Endothelial cell of umbilical vein (primary cell): ENCODE data around the gene CELF1. TPM values are rescaled to one million over a fixed set of nuclear protein-coding genes. Genes with fewer than 3 reads are reported as not detected.

ENCODE experiments used
- BruUV-seq: library from RNA; stranded (reverse); fragments of 400-500 nt; replicated peaks from 2 replicates; lab custom pipeline; 2021; lab: Mats Ljungman, UMichigan
- CTCF ChIA-PET: fragments of 300-600, 350-600 bp; sonication (Branson Sonifier 250); formaldehyde crosslinking; loops from one replicate; lab custom pipeline; 2021; ENCODE audit warnings: antibody characterized with exemption, inconsistent platforms; lab: Charles Lee
- POLR2A ChIA-PET: fragments of 300-600, 350-600 bp; sonication (Branson Sonifier 250); formaldehyde crosslinking; loops from one replicate; lab custom pipeline; 2021; ENCODE audit warnings: antibody characterized with exemption, inconsistent platforms; lab: Charles Lee
- DNase-seq: peaks from one replicate; pipeline ENCODE4 v3.0.0-alpha.2; 2011; ENCODE audit warnings: low read depth, low spot score
- FAIRE-seq: peaks from 2 replicates; lab custom pipeline; 2011; peaks lifted over from hg19 to GRCh38; lab: Jason Lieb, UNC
- H2AFZ ChIP-seq: 2 replicates; pipeline ENCODE4 v1.6.0; 2012; ENCODE audit warnings: low read depth, low read length, control low read depth, inconsistent platforms
- H3K27ac ChIP-seq: 2 replicates; pipeline ENCODE4 v1.5.1; 2011; ENCODE audit warnings: low read depth, mild to moderate bottlenecking, control low read depth, low read length, moderate library complexity; ENCODE audit not compliant: insufficient read depth
- H3K27me3 ChIP-seq, 2 experiments: 2 replicates each; pipeline versions ENCODE4 v1.6.0 to v1.6.1; 2011; ENCODE audit warnings: low read length in 2 of 2, mixed read lengths in 1 of 2; ENCODE audit not compliant: control insufficient read depth in 2 of 2, insufficient read depth in 2 of 2
- H3K36me3 ChIP-seq, 2 experiments: 2 replicates in 1 of 2; 3 replicates in 1 of 2; pipeline ENCODE4 v1.5.1; 2011; ENCODE audit warnings: low read length in 2 of 2, mild to moderate bottlenecking in 1 of 2, moderate library complexity in 1 of 2; ENCODE audit not compliant: control insufficient read depth in 2 of 2, insufficient read depth in 2 of 2; ENCODE audit errors: extremely low read depth in 1 of 2
- H3K4me1 ChIP-seq: 3 replicates; pipeline ENCODE4 v1.5.1; 2011; ENCODE audit warnings: mild to moderate bottlenecking, low read length; ENCODE audit not compliant: control insufficient read depth, insufficient read depth; ENCODE audit errors: extremely low read depth
- H3K4me2 ChIP-seq: 2 replicates; pipeline ENCODE4 v1.6.1; 2011; ENCODE audit warnings: low read length, control low read depth, mixed read lengths; ENCODE audit not compliant: insufficient read depth
- H3K4me3 ChIP-seq, 3 experiments: fragments of 200-600 bp in 1 of 3; sonication (generic), shearing (Covaris generic) in 1 of 3; replicated peaks in 1 of 3; 2 replicates each; pipeline ENCODE4 v1.5.1; 2011 to 2016; ENCODE audit warnings: control low read depth in 3 of 3, low read length in 3 of 3, mild to moderate bottlenecking in 2 of 3, inconsistent platforms in 1 of 3, low read depth in 1 of 3, moderate library complexity in 1 of 3; ENCODE audit not compliant: insufficient read depth in 1 of 3
- H3K79me2 ChIP-seq: 2 replicates; pipeline ENCODE4 v1.6.0; 2012; ENCODE audit warnings: low read length, inconsistent platforms; ENCODE audit not compliant: control insufficient read depth, insufficient read depth
- H3K9ac ChIP-seq: replicated peaks from 2 replicates; pipeline ENCODE3; 2011; ENCODE audit warnings: low read length, control low read depth; ENCODE audit not compliant: insufficient read depth; ENCODE audit errors: extremely low read depth
- H3K9me1 ChIP-seq: replicated peaks from 3 replicates; pipeline ENCODE4 v1.6.0; 2011; ENCODE audit warnings: mild to moderate bottlenecking, low read length; ENCODE audit not compliant: control insufficient read depth, insufficient read depth; ENCODE audit errors: extremely low read depth
- H3K9me3 ChIP-seq: replicated peaks from 2 replicates; pipeline ENCODE4 v1.5.1; 2012; ENCODE audit warnings: low read length, inconsistent platforms; ENCODE audit not compliant: control insufficient read depth, insufficient read depth
- H4K20me1 ChIP-seq: replicated peaks from 2 replicates; pipeline ENCODE3; 2011; ENCODE audit warnings: mild to moderate bottlenecking, low read length; ENCODE audit not compliant: control insufficient read depth, insufficient read depth; ENCODE audit errors: extremely low read depth
- CTCF ChIP-seq, 2 donors: IDR thresholded peaks; 1 replicate in 1 of 2; 2 replicates in 1 of 2; pipeline ENCODE4 v1.5.1; 2011; ENCODE audit warnings: low read length in 2 of 2, mild to moderate bottlenecking in 2 of 2, moderate library complexity in 2 of 2, control low read depth in 1 of 2, inconsistent platforms in 1 of 2, low read depth in 1 of 2; ENCODE audit not compliant: insufficient read depth in 1 of 2; ENCODE audit errors: extremely low read depth in 1 of 2
- EZH2 ChIP-seq: IDR thresholded peaks from 2 replicates; pipeline ENCODE4 v1.6.1; 2012; ENCODE audit warnings: borderline replicate concordance, low read depth, mild to moderate bottlenecking, moderate library complexity, low read length, inconsistent platforms; ENCODE audit not compliant: severe bottlenecking
- FOS ChIP-seq: IDR thresholded peaks from 2 replicates; pipeline ENCODE4 v1.6.1; 2011; ENCODE audit warnings: mild to moderate bottlenecking, low read length, moderate library complexity, borderline replicate concordance; ENCODE audit not compliant: insufficient read depth
- GATA2 ChIP-seq: IDR thresholded peaks from 2 replicates; pipeline ENCODE4 v1.7.0; 2011; ENCODE audit warnings: low read depth, mild to moderate bottlenecking, moderate library complexity, mixed read lengths, low read length; ENCODE audit not compliant: insufficient read length, insufficient read depth
- JUN ChIP-seq: IDR thresholded peaks from 2 replicates; pipeline ENCODE4 v1.6.1; 2011; ENCODE audit warnings: borderline replicate concordance, low read depth; ENCODE audit not compliant: insufficient read length, insufficient read depth
- MAX ChIP-seq: IDR thresholded peaks from 2 replicates; pipeline ENCODE4 v1.6.1; 2011; ENCODE audit not compliant: insufficient read depth, insufficient read length
- MYC ChIP-seq: IDR thresholded peaks from one replicate; pipeline ENCODE4 v1.6.1; 2011; ENCODE audit warnings: mild to moderate bottlenecking, low read depth, low read length
- POLR2A ChIP-seq: IDR thresholded peaks from 2 replicates; pipeline ENCODE4 v1.6.1; 2012; ENCODE audit warnings: low read depth, mild to moderate bottlenecking, control low read depth, low read length
- POLR2AphosphoS5 ChIP-seq: IDR thresholded peaks from 2 replicates; pipeline ENCODE4 v1.6.1; 2012; ENCODE audit warnings: low read depth, mild to moderate bottlenecking, control low read depth, low read length, moderate library complexity; ENCODE audit not compliant: insufficient read depth
- dilution Hi-C: fragments of 300-500 bp; cut with MboI; formaldehyde crosslinking; loops from one replicate; pipeline ENCODE4 v1.15.0; 2019; ENCODE audit warnings: low sequenced_read_pairs; ENCODE audit not compliant: extremely low pct_ligation_motif_present
- intact Hi-C: fragments of 100-400 bp; cut with micrococcal nuclease; formaldehyde crosslinking; loops from one replicate; pipeline ENCODE4 v1.10.0; 2022
- polyA plus RNA-seq, 4 experiments: library from polyadenylated mRNA; depleted of rRNA in 3 of 4; stranded (reverse) in 3 of 4; unstranded in 1 of 4; fragments of >200 nt; gene quantifications; 2 replicates each; pipeline versions ENCODE4 v1.2.1 to v1.2.3, GENCODE V29; 2011 to 2012; ENCODE audit warnings: missing spikeins in 1 of 4
- total RNA-seq: library from RNA; stranded (reverse); gene quantifications from 2 replicates; pipeline ENCODE4 v1.2.3, GENCODE V29; 2021

CELF1 gene
- total and polyA plus RNA-seq, 2 donors (not counting 3 experiments of a cell fraction or from before 2014, with no cell fraction given), result 66.3 to 120 TPM

- Histone ChIP-seq H3K4me2 (peak overlapping the region; percentile 81), H3K9me1 (no peaks in the 10 kb centered on the region), H3K9me3 (no peaks in the 10 kb centered on the region), H4K20me1 (no peaks in the 10 kb centered on the region), H3K79me2 (peaks cover 23% of the 10 kb centered on the region), H3K36me3 (peaks cover 12 to 18% of the 10 kb centered on the region in 2 experiments), H3K27me3 (no peaks in the 10 kb centered on the region), H3K27ac (peak overlapping the region; percentile 90), H3K9ac (peak overlapping the region; percentile 96), H3K4me3 (peak overlapping the region; percentile 68 to 89 (median 79)), H2AFZ (no peak overlapping the region), H3K4me1 (peaks cover 10% of the 10 kb centered on the region)
- no TSS peak for BruUV-seq
- TF ChIP-seq GATA2 (no peak), JUN (no peak), CTCF (IDR thresholded peaks at IDR 0.05; ENCODE audit: extremely low read depth in 1 of 2, insufficient read depth in 1 of 2, low read depth in 1 of 2, low read length in 2 of 2) (no peak), POLR2A (no peak), EZH2 (no peak), POLR2AphosphoS5 (no peak), FOS (no peak), MAX (no peak), MYC (no peak)
- CTCF ChIA-PET, result interaction anchor here (1.0 to 2.3 kb wide), 5 partner anchors 13 to 71 kb away, joined by 3 to 16 read pairs (median 9); no protein-coding TSS in a partner anchor
- intact Hi-C loops, result loop anchor here (1.0 to 5.0 kb wide), 3 partner anchors 9 to 152 kb away; partner anchors contain the start of genes CELF1, KBTBD4 and NDUFS3
- dilution Hi-C loops, result no loop called here
- POLR2A ChIA-PET, result interaction anchor here (1.1 to 1.4 kb wide), 2 partner anchors 10 to 15 kb away, joined by 4 to 7 read pairs; no protein-coding TSS in a partner anchor
- DNase-seq, result no peak
- no peak for FAIRE-seq
Measured at GRCh38 chr11:47425611-47426010, 127.3 kb downstream of the CELF1 start.
